ACHN (cell line): ENCODE data around the gene FAM114A1.
"Not testable (repeated sequence)": the region's sequence is repeated elsewhere in the genome, so short reads cannot be mapped to it uniquely, and the experiment has no call there.

Experiments used
- DNase-seq: peaks from one replicate; pipeline ENCODE4 v3.0.0-alpha.2; 2015
- in situ Hi-C: cut with HindIII; loops from 2 replicates; pipeline ENCODE4 v1.10.0; 2017; ENCODE audit warnings: low sequenced_read_pairs, low pct_ligation_motif_present, low pct_unique_long_range_greater_than_20kb

The FAM114A1 gene

GRCh38 chr4:38950159-38950558 is 82.6 kb downstream of the FAM114A1 start:
- no peak for DNase-seq
- in situ Hi-C loops, result no loop called here

- DNase-seq, result no peak
- in situ Hi-C loops, result no loop called here
Measured at GRCh38 chr4:38950734-38951133, 83.1 kb downstream of the FAM114A1 start.

GRCh38 chr4:38951598-38951997 is 84.0 kb downstream of the FAM114A1 start:
- in situ Hi-C loops, result no loop called here
- no peak for DNase-seq

DNA sequence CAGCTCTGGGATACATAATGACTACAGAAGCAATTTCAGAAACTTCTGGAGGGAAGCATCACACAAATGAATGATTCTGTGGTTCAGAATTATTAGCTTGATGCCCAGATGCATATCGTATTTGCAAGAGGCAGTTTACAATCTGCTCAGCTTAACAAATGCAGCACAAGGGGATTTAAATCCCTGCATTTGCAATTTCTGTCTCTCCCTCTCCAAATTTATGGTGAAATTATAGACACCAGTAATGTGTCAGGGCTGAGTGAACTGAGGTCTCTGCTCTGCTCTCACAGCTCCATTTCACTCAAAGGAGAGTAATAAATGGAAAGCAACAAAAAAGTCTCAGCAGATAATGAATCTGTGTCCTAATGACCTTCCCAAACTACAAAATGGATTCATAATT is 84.4 kb downstream of the FAM114A1 start:
- DNase-seq, result no peak
- in situ Hi-C loops, result no loop called here

DNA sequence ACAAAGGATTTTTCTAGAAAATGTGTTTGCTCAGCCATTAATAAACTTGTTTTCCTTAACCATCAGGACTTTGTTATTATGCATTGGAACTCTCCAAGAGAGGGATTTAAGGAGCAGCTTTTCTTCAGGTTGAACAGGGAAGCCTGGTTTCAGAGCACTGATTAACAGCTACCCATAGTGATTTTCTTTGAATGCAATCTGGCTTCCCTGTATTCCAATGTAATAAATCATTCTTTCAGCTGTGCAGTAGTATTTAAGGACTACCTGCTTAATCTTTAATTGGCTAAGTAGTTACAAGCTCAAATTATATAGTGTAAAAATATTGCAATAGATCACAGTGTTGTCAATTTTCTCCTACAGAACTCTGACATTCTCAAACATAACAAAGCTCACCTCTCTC is 87.1 kb downstream of the FAM114A1 start:
- DNase-seq, result no peak
- in situ Hi-C loops, result no loop called here

GRCh38 chr4:38955957-38956356 is 88.4 kb downstream of the FAM114A1 start:
- DNase-seq, result no peak
- in situ Hi-C loops, result no loop called here

DNA sequence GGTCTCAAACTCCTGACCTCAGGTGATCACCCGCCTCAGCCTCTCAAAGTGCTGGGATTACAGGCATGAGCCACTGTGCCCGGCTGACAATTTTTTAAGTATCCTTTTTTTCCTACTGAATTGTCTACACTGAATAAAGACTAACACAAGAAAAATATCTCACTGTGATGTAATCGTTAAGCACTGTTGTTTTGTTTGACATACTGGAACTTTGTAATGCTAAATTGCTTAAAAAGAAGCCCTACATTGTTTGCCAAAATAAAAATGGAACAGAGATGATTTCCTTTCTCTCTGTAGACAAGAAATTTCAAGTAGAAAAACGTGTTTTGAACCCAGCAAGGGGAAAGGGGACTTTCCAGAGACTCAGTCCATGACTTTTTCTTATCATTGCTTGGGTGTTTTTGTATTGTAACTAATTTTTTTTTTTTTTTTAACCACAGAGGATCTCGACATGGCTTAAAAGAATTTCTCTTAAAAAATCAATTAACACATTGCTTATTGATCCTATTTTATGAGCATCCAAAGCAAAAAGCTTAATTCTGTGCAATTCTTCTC is 89.7 kb downstream of the FAM114A1 start:
- no peak for DNase-seq
- in situ Hi-C loops, result no loop called here

DNA sequence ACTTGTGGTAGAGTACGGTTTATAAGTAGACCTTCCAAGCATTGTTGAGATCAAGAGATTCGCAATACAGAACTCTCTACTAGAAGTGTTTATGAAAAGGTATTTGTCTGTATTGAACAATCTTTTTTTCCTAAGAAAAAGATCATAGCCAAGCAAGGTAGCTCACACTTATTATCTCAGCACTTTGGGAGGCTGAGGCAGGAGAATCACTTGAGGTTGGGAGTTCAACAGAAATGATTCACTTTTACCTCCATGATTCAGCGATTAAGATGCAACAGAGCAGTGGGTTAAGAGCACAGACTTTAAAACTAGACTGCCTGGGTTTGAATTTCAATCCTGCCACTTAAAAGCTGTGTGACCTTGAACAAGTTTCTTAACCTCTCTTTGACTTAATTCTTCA is 90.3 kb downstream of the FAM114A1 start:
- in situ Hi-C loops, result no loop called here
- DNase-seq, result no peak

GRCh38 chr4:38958453-38959190 is 91.0 kb downstream of the FAM114A1 start:
- no peak for DNase-seq
- in situ Hi-C loops, result no loop called here

GRCh38 chr4:38959248-38959647 is 91.6 kb downstream of the FAM114A1 start:
- DNase-seq, in situ Hi-C loops: not testable (repeated sequence)

DNA sequence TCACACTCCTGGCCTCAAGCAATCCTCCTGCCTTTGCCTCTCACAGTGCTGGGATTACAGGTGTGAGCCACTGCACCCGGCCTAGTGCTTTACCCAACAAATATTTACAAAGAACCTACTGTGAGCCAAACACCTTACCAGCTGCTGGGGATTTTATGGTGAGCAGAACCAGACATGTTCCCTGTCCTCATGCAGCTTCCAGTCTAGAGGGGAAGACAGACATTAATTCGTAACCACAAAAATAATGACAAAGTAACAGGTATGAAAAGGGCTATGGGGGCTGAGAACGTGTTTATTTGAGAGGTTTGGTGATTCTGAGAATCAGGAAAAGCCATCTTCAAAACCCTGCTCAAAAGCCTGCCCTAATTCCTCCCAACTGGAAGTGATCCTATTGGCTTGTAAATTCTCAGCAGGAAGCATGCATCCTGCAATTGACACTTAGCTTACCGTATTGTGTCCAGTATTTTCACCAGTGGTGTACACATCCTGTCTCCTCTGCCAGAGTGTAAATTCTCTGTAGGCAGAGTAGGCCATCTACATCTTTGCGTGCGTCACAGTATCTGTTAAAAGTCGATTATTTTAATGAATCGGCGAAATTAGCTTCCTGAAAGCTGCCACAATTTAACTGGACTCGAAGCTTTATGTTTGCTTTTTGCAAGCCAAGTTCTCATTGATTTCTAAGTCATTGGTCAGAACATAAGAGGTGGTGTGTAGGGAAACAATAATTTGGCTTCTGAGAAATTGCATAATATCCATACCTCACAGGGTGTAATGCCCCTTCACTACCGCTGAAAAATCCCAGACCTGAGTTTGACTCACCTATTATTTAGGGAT is 97.6 kb downstream of the FAM114A1 start:
- in situ Hi-C loops, result no loop called here
- DNase-seq, result no peak

DNA sequence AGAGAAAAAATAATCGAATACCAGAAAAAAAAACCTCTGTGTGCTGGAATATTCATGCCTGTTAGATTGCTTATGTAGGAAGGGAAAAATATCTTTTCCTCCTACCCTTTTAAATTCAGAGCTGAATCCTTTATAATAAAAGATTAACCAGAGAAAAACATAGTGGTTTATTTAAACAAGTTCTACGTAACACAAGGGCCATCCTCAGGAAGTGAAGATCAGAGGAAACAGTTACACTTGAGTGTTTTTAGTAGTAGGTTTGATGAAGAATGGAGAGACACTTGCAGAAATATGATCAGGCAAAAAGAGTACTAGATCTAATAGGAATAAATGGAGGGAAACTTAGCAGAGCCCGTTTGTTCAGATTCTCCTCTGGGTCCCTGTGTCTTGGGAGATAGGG is 98.3 kb downstream of the FAM114A1 start:
- in situ Hi-C loops, result no loop called here
- no peak for DNase-seq

- peak; percentile 62 for DNase-seq
- in situ Hi-C loops, result no loop called here
Measured at GRCh38 chr4:38967260-38968095, 99.9 kb downstream of the FAM114A1 start.

GRCh38 chr4:38968668-38969067 is 101.1 kb downstream of the FAM114A1 start:
- DNase-seq, result no peak
- in situ Hi-C loops, result no loop called here

DNA sequence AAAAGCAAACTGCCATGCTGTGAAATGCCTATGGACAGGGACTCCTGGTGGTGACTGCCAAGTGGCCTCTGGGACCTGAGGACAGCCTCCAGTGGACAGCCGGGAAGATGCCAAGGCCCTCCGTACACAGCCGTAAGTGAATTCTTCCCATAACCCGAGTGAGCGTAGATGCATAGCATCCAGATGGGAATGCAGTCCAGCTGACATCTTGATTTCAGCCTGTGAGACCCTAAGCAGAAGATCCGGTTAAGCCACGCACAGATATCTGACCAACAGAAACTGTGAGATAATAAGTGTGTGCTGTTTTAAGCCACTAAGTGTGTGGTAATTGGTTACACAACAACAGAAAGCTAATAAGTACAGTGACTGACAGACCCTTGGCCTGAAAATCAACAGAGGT is 108.7 kb downstream of the FAM114A1 start:
- no peak for DNase-seq
- in situ Hi-C loops, result no loop called here

GRCh38 chr4:38979081-38979480 is 111.5 kb downstream of the FAM114A1 start:
- in situ Hi-C loops, result no loop called here
- DNase-seq, result no peak

GRCh38 chr4:38979511-38980230 is 112.1 kb downstream of the FAM114A1 start:
- DNase-seq, result no peak
- in situ Hi-C loops, result no loop called here
